ENCODE results near the gene ZBED5. TPM values are rescaled to one million over a fixed set of nuclear protein-coding genes. Genes with fewer than 3 reads are reported as not detected.
A peak's percentile ranks its signal among the peaks of the same experiment; 100 is the strongest.

Gene ZBED5
- total and polyA plus RNA-seq, 2 experiments from 2014 or later = 30.5 to 46.2 TPM

DNA sequence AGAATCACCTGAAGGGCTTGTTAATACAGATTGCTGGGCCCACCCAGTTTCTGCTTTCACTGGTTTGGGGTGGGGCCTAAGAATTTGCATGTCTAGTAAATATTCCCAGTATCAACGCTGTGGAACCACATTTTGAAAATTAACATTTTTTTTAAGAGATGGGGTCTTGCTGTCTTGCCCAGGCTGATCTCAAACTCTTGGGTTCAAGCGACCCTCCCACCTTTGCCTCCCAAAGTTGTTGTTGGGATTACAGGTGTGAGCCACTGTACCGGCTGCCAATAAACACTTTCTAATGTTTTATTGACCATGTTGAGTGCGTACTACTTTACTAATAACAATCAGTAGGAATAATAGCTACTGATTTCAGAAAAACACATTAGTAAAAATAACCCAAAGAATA lies 51.6 kb downstream of the ZBED5 start:
- TF ChIP-seq EZH2phosphoT487 (IDR thresholded peaks at IDR 0.05; ENCODE audit: low read depth, severe bottlenecking, unreplicated experiment) (no peak), EZH2 (IDR thresholded peaks at IDR 0.05; ENCODE audit: borderline replicate concordance) (no peak)
- TF ChIP-seq, protein P1, sequence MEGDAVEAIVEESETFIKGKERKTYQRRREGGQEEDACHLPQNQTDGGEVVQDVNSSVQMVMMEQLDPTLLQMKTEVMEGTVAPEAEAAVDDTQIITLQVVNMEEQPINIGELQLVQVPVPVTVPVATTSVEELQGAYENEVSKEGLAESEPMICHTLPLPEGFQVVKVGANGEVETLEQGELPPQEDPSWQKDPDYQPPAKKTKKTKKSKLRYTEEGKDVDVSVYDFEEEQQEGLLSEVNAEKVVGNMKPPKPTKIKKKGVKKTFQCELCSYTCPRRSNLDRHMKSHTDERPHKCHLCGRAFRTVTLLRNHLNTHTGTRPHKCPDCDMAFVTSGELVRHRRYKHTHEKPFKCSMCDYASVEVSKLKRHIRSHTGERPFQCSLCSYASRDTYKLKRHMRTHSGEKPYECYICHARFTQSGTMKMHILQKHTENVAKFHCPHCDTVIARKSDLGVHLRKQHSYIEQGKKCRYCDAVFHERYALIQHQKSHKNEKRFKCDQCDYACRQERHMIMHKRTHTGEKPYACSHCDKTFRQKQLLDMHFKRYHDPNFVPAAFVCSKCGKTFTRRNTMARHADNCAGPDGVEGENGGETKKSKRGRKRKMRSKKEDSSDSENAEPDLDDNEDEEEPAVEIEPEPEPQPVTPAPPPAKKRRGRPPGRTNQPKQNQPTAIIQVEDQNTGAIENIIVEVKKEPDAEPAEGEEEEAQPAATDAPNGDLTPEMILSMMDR (IDR thresholded peaks at IDR 0.05; ENCODE audit: poor library complexity) = no peak
- no peaks in the 10 kb centered on the region for H3K27me3 ChIP-seq
- WGBS (ENCODE audit: low lambda C conversion rate, missing lambda C conversion rate) = 79% methylated on average over 4 of the region's 4 CpGs
- no peak overlapping the region for H2AFZ ChIP-seq
- H3K4me1 ChIP-seq (ENCODE audit: insufficient read depth) = peaks cover 21% of the 10 kb centered on the region
- H4K20me1 ChIP-seq (ENCODE audit: insufficient read depth, poor library complexity, severe bottlenecking) = peaks cover 63% of the 10 kb centered on the region
- peaks cover 62% of the 10 kb centered on the region for H3K79me2 ChIP-seq
- H3K36me3 ChIP-seq (replicated peaks; ENCODE audit: insufficient read depth, low read depth) = peaks cover 9% of the 10 kb centered on the region
- H3K4me3 ChIP-seq = no peak overlapping the region
- DNase-seq (ENCODE audit: low spot score) = no peak
- H3K27ac ChIP-seq = peak overlapping the region; percentile 10
- H3K9me2 ChIP-seq (replicated peaks; ENCODE audit: insufficient read depth) = no peaks in the 10 kb centered on the region
- peak overlapping the region; percentile 88 for H3K4me2 ChIP-seq
- H3K9me3 ChIP-seq (ENCODE audit: low read depth) = no peaks in the 10 kb centered on the region

DNA sequence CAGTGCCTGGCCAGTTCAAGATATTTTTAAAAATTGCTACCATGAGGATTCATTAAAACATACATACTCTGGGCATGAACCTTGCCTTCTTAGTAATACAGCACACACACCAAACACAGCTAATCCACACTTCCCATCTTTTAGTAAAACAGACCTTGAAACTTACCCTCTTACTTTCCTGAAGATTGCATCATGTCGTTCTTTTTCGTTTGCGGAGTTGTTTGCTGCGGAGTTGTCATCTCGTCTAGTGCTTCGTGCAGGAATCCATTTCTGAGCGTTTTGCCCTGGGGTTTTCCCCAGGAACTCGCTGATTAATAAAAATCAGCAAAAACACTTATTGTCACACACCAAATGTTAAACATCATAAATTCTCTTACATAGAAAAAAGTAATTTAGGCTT lies 52.1 kb downstream of the ZBED5 start:
- Histone ChIP-seq H3K4me3 (no peak overlapping the region), H3K4me1 (ENCODE audit: insufficient read depth) (peaks cover 21% of the 10 kb centered on the region), H3K9me2 (replicated peaks; ENCODE audit: insufficient read depth) (no peaks in the 10 kb centered on the region), H4K20me1 (ENCODE audit: insufficient read depth, poor library complexity, severe bottlenecking) (peaks cover 67% of the 10 kb centered on the region), H3K36me3 (replicated peaks; ENCODE audit: insufficient read depth, low read depth) (peaks cover 9% of the 10 kb centered on the region), H3K9me3 (ENCODE audit: low read depth) (no peaks in the 10 kb centered on the region), H2AFZ (no peak overlapping the region), H3K4me2 (peak overlapping the region; percentile 88), H3K27ac (peak overlapping the region; percentile 10), H3K79me2 (peaks cover 66% of the 10 kb centered on the region), H3K27me3 (no peaks in the 10 kb centered on the region)
- WGBS (ENCODE audit: low lambda C conversion rate, missing lambda C conversion rate) = 76% methylated on average over 8 of the region's 8 CpGs
- TF ChIP-seq EZH2 (IDR thresholded peaks at IDR 0.05; ENCODE audit: borderline replicate concordance) = no peak
- TF ChIP-seq, protein P1 (IDR thresholded peaks at IDR 0.05; ENCODE audit: poor library complexity) = no peak
- no peak for TF ChIP-seq EZH2phosphoT487 (IDR thresholded peaks at IDR 0.05; ENCODE audit: low read depth, severe bottlenecking, unreplicated experiment)
- DNase-seq (ENCODE audit: low spot score) = no peak

DNA sequence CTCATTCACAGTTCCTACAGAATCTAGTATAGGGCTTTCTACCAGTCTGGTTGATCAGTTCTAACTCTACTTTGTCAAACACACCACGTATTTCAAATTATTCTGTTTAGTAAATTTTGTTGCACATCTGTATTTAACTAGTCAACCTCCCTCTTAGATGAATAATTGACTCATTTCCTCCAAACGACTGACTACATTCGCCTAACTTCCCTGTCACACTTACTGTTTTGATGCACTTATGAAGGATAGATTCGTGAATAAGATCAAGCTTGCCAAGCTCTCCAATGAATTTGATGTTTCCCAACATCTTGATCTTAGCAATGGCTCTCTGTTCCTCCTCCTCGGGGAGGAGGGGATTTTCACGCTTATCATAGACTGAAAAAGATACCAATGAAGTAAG lies 54.2 kb downstream of the ZBED5 start:
- Histone ChIP-seq H4K20me1 (ENCODE audit: insufficient read depth, poor library complexity, severe bottlenecking) (peaks cover 88% of the 10 kb centered on the region), H3K9me2 (replicated peaks; ENCODE audit: insufficient read depth) (no peaks in the 10 kb centered on the region), H3K9me3 (ENCODE audit: low read depth) (no peaks in the 10 kb centered on the region), H3K27ac (peak overlapping the region; percentile 8), H3K4me1 (ENCODE audit: insufficient read depth) (peaks cover 21% of the 10 kb centered on the region), H3K27me3 (no peaks in the 10 kb centered on the region), H3K4me2 (no peak overlapping the region), H3K79me2 (peaks cover 71% of the 10 kb centered on the region), H3K4me3 (no peak overlapping the region), H2AFZ (no peak overlapping the region), H3K36me3 (replicated peaks; ENCODE audit: insufficient read depth, low read depth) (peaks cover 13% of the 10 kb centered on the region)
- TF ChIP-seq, protein P1 (IDR thresholded peaks at IDR 0.05; ENCODE audit: poor library complexity) = no peak
- TF ChIP-seq EZH2phosphoT487 (IDR thresholded peaks at IDR 0.05; ENCODE audit: low read depth, severe bottlenecking, unreplicated experiment) (no peak), EZH2 (IDR thresholded peaks at IDR 0.05; ENCODE audit: borderline replicate concordance) (no peak)
- DNase-seq (ENCODE audit: low spot score) = no peak
- WGBS (ENCODE audit: low lambda C conversion rate, missing lambda C conversion rate) = 91% methylated on average over 6 of the region's 6 CpGs

Other genes with a start within 250 kb of the ZBED5 start
- 5.7 and 7.1 TPM in 2 replicates for gene IRAG1, start 164.3 kb downstream of the ZBED5 start, total RNA-seq
- 3.1 and 3.2 TPM in 2 replicates for gene IRAG1, start 164.3 kb downstream of the ZBED5 start, polyA plus RNA-seq
- gene CTR9, start 106.8 kb downstream of the ZBED5 start, total RNA-seq = 28.0 and 29.1 TPM in 2 replicates
- 23.6 and 24.4 TPM in 2 replicates for gene CTR9, start 106.8 kb downstream of the ZBED5 start, polyA plus RNA-seq
- gene EIF4G2, start 49.1 kb downstream of the ZBED5 start, total RNA-seq = 605 and 638 TPM in 2 replicates
- 452 and 503 TPM in 2 replicates for gene EIF4G2, start 49.1 kb downstream of the ZBED5 start, polyA plus RNA-seq

Measured in hepatocyte (in vitro differentiated cells).